ENCODE results near the gene PIGU. TPM values are rescaled to one million over a fixed set of nuclear protein-coding genes. Genes with fewer than 3 reads are reported as not detected.

PIGU gene
- total RNA-seq, 1 donor from 2014 or later = 41.5 TPM

DNA sequence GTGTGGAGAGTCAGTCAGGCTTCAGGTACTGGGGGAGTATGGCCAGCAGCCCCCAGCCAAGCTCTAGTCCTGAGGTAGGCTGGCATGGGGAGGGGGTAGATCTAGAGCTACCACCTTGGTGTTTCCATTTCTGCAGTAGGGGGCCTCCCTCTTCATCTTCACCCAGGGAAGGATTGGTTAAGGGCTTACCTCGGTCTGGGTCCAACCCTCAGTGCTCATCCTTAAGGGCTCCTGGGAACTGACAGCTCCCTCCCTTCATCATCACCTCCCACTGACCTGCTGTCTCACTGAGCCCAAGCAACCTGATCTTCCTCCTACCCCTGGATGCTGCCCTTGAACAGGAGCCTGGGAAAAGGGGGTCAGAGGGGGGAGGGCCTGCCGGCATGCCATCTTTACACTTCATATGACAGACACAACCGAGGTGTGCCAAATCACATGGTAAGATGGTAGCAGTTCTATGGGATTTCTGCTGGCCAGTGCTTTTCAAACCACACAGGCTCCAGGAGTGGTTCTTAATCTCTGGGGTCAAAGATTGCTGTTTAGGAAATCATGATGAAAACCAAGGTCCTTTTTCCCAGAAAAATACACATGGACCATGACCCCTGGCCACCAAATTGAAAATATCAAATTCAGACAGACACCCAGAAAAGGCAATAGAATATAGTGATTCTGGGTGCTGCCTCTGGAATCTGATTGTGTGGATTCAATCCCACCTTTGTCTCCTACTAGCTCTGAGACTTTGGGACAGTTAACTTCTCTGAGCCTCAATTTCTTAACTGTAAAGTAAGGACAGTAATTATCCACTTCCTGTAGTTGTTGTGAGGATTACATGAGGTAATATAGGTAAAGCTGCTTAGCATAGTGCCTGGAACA, 30.3 kb upstream of the PIGU start:
- no peak overlapping the region for H3K27ac ChIP-seq
- peaks cover 10 to 19% of the 10 kb centered on the region in 2 donors for H3K4me1 ChIP-seq
- intact Hi-C loops (cut with DNase I) = loop anchor here (5.0 to 10.0 kb wide), 3 partner anchors 170 to 1038 kb away; partner anchors contain the start of genes ACSS2, DYNLRB1 and RBM39

GRCh38 chr20:34706302-34706875, 29.5 kb upstream of the PIGU start:
- intact Hi-C loops (cut with DNase I) = loop anchor here (5.0 to 10.0 kb wide), 3 partner anchors 171 to 1038 kb away; partner anchors contain the start of genes ACSS2, DYNLRB1 and RBM39
- H3K9me3 ChIP-seq = no peaks in the 10 kb centered on the region
- no peaks in the 10 kb centered on the region for H3K36me3 ChIP-seq
- peaks cover 10 to 19% of the 10 kb centered on the region in 2 donors for H3K4me1 ChIP-seq
- no peak overlapping the region for H3K4me3 ChIP-seq
- no peaks in the 10 kb centered on the region for H3K27me3 ChIP-seq
- H3K27ac ChIP-seq = no peak overlapping the region
- DNase-seq (ENCODE audit: low spot score in 2 of 2) = no peak
- no peak for TF ChIP-seq CTCF (IDR thresholded peaks at IDR 0.05)

More for the DNA sequence above, 30.3 kb upstream of the PIGU start:
- Histone ChIP-seq H3K27me3 (no peaks in the 10 kb centered on the region), H3K36me3 (no peaks in the 10 kb centered on the region), H3K9me3 (no peaks in the 10 kb centered on the region), H3K4me3 (no peak overlapping the region)
- no peak for DNase-seq (ENCODE audit: low spot score in 2 of 2)
- TF ChIP-seq CTCF (IDR thresholded peaks at IDR 0.05) = no peak

DNA sequence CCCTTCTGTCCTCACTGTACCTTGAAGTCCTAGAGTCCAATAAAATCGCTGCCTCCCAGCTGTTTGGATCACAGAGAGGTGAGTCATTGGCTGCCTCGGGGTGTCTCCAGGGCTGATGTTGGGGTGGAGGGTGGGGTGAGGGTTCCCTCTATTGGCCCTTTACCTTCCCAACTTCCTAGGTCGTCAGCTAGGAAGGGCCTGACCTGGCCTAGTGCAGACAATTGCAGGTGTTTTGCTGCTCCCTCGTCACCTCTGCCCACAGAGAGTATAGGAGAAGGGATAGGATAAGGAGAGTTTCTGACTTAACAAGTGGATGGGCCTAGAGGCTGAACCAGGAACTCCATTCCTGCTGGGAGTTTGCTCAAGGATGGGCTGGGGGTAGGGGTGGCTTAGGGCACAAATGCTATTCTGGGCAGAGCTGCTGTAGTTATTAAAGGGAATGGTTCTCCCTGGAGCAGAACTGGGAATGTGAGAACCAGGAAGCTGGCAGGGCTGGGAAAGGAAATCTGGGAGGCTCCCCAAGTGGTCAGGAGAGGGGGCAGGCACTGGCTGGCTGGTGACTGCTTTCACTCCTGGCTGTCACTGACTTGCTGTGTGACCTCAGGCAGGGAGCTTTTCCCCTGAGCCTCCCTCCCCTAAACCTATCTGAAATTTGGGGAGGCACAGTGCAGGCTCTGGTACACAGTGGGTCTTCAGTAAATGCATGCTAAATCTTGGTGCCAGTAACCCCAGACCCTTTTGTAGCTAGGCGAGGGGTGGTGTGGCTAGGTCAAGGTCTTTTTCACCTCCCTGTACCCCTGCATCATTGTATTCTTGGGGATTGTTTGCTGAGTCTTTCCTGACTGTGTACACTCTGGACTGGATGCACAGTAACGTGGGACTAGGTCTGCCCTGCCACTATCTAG, 28.8 kb upstream of the PIGU start:
- H3K36me3 ChIP-seq = no peaks in the 10 kb centered on the region
- H3K4me1 ChIP-seq = peaks cover 10 to 19% of the 10 kb centered on the region in 2 donors
- TF ChIP-seq CTCF (IDR thresholded peaks at IDR 0.05) = no peak
- intact Hi-C loops (cut with DNase I) = loop anchor here (2.0 to 10.0 kb wide), 4 partner anchors 127 to 1039 kb away; partner anchors contain the start of genes ACSS2, DYNLRB1 and RBM39
- DNase-seq (ENCODE audit: low spot score in 2 of 2) = no peak
- no peaks in the 10 kb centered on the region for H3K9me3 ChIP-seq
- H3K4me3 ChIP-seq = peak overlapping the region; percentile 76 to 85
- H3K27me3 ChIP-seq = no peaks in the 10 kb centered on the region
- peak overlapping the region; percentile 98 to 99 for H3K27ac ChIP-seq

- Histone ChIP-seq H3K4me3 (peak overlapping the region; percentile 76 to 85), H3K27me3 (no peaks in the 10 kb centered on the region), H3K4me1 (peaks cover 5 to 12% of the 10 kb centered on the region in 2 donors), H3K36me3 (no peaks in the 10 kb centered on the region), H3K9me3 (no peaks in the 10 kb centered on the region), H3K27ac (peak overlapping the region; percentile 98 to 99)
- no peak for TF ChIP-seq CTCF (IDR thresholded peaks at IDR 0.05)
- intact Hi-C loops (cut with DNase I) = loop anchor here (2.0 to 10.0 kb wide), 4 partner anchors 126 to 1040 kb away; partner anchors contain the start of genes ACSS2, DYNLRB1 and RBM39
- no peak for DNase-seq (ENCODE audit: low spot score in 2 of 2)
Observed at GRCh38 chr20:34705008-34705396, 28.1 kb upstream of the PIGU start.
